ENCODE results near the gene CFAP100.

The CFAP100 gene

GRCh38 chr3:126348308-126348920, 46.3 kb upstream of the CFAP100 start:
- TF ChIP-seq TAF1 (IDR thresholded peaks at IDR 0.05; ENCODE audit: low read depth): no peak

- TF ChIP-seq USF1 (IDR thresholded peaks at IDR 0.05) (no peak), MAX (IDR thresholded peaks at IDR 0.05) (no peak), TEAD4 (IDR thresholded peaks at IDR 0.05) (no peak), FOXM1 (IDR thresholded peaks at IDR 0.05; ENCODE audit: borderline replicate concordance, low read depth) (no peak), CREB1 (IDR thresholded peaks at IDR 0.05; ENCODE audit: low read depth) (no peak), RAD21 (IDR thresholded peaks at IDR 0.05; ENCODE audit: low read depth) (no peak)
These were observed 45.6 kb upstream of the CFAP100 start for GRCh38 chr3:126349071-126349470.

- TF ChIP-seq MAX (IDR thresholded peaks at IDR 0.05): no peak
- no peak for TF ChIP-seq RAD21 (IDR thresholded peaks at IDR 0.05; ENCODE audit: low read depth)
- TF ChIP-seq USF1 (IDR thresholded peaks at IDR 0.05): no peak
- TF ChIP-seq EGR1 (IDR thresholded peaks at IDR 0.05): no peak
- no peak for TF ChIP-seq ZBTB7A (IDR thresholded peaks at IDR 0.05; ENCODE audit: low read depth)
- TF ChIP-seq CREB1 (IDR thresholded peaks at IDR 0.05; ENCODE audit: low read depth): no peak
These were observed 44.9 kb upstream of the CFAP100 start for GRCh38 chr3:126349611-126350501.

GRCh38 chr3:126350502-126351085, 44.1 kb upstream of the CFAP100 start:
- TF ChIP-seq REST (IDR thresholded peaks at IDR 0.05; ENCODE audit: low read depth) (no peak), MAX (IDR thresholded peaks at IDR 0.05) (no peak), USF1 (IDR thresholded peaks at IDR 0.05) (no peak)

- TF ChIP-seq REST (IDR thresholded peaks at IDR 0.05; ENCODE audit: low read depth): no peak
- no peak for TF ChIP-seq MAX (IDR thresholded peaks at IDR 0.05)
- no peak for TF ChIP-seq TAF1 (IDR thresholded peaks at IDR 0.05; ENCODE audit: low read depth)
- no peak for TF ChIP-seq EGR1 (IDR thresholded peaks at IDR 0.05)
- no peak for TF ChIP-seq CREB1 (IDR thresholded peaks at IDR 0.05; ENCODE audit: low read depth)
These were observed 43.5 kb upstream of the CFAP100 start for GRCh38 chr3:126351086-126351770.

Data from Ishikawa (cell line).